NCI-H69 (cell line): ENCODE measurements around the gene DKK2.
"Not testable (repeated sequence)": the region's sequence is repeated elsewhere in the genome, so short reads cannot be mapped to it uniquely, and the experiment has no call there.

Experiments
- DNase-seq: peaks from one replicate; lab custom pipeline; 2025; lab: John Stamatoyannopoulos, UW

Gene DKK2

DNA sequence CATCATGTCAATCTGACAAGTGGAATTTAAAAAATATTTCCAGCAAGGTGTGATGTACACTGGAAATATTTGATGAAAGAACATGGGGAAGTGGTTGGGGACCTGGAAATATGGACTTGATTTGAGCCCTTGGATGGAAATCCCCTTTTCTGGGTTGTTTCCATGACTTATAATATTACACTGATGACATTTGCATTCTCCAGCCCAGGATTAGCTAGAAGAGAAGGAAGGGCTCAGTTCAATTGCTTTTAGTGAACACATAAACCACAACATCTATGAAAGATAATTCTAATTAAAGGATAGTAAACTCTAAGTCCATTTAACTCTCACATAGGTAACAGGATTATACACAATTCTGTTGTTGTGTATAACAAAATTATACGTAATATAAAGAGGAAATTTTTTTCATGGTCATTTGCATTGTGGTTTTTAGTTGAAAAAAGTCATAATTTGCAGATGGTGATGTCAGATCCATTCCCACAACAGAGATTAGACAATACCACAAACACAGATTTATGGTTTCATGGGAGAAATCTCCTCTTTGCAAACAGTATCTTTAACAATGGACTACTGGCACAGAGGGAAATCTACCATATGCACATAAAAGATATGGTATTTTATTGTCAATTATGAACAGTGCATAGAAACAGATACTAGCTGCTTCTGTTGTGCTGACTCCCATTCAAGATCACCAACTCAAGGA lies 126.5 kb downstream of the DKK2 start:
- no peak for DNase-seq

DNA sequence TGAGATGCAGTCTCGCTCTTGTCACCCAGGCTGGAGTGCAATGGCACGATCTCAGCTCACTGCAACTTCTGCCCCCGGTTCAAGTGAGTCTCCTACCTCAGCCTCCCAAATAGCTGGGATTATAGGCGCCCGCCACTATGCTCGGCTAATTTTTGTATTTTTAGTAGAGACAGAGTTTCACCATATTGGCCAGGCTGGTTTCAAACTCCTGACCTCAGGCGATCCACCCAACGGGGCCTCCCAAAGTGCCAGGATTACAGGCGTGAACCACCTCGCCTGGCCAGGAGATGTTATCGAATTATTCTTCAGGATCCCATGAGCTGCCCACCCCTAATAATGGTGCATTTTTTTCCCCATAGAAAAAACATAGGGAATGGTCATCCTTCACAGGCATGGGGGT lies 128.1 kb downstream of the DKK2 start:
- not testable (repeated sequence) for DNase-seq

DNA sequence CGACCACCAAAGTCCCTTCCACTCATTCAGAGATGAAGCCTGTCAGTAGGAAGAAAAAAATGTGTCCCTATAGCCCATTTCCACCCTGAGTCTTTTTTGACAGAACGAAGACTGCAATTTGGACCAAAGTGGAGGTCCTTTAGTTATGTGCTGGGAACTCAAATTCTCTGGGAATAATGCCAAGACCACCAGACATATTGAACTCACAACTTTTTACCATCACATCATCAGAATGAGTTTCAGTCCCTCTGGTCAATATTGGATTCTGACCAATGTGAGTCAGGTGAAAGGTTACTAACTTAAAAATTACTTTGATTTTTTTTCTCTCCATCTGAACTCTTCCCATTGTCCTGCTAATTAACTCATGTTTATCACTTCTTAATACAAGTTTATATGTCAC lies 128.9 kb downstream of the DKK2 start:
- no peak for DNase-seq

DNA sequence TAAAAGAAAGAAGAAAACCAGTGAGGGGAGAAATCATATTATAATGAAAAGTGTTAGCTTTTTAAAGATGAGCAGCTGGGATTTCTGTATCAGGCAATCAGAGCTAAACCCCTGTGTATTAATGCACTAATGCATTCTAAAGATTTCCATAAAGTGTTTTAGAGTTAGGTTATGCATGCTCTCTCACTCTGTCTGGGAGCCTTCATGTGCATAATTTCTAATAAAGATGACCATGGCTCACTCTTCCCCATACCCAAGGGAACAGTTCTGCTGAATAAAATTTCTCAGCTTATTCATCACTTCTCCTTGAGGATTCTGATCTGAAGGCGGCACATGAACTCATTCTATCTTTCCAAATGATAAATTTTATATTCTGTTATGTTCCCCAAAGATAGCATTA lies 129.4 kb downstream of the DKK2 start:
- DNase-seq, result no peak

DNA sequence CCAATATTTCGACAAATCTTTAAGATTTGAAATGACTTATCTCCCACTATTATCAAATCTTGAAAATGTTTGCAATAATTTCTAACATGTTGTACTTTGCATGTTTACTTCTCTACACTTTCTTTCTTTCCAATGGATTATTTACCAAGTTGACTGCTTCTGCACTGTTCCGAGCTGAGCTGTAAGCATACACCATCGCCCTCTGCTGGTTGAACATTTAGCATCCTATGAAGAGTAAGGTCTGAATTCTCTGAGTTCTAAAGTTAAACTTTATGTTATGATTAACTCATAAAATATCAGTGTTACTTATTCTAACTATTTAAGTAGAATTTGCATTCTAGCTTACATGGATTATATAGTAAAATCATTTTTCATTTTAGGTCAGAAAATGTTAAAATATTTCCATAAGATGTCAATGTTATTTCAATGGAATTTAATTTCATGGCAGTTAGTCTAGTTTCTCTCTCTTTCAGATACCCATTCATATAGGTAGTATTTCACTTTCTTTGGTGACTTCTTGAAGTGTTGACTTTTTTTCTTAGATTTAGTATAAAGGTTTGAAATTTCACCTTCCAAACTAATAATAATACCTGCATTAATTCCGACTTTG lies 137.4 kb downstream of the DKK2 start:
- peak; percentile 48 for DNase-seq

DNA sequence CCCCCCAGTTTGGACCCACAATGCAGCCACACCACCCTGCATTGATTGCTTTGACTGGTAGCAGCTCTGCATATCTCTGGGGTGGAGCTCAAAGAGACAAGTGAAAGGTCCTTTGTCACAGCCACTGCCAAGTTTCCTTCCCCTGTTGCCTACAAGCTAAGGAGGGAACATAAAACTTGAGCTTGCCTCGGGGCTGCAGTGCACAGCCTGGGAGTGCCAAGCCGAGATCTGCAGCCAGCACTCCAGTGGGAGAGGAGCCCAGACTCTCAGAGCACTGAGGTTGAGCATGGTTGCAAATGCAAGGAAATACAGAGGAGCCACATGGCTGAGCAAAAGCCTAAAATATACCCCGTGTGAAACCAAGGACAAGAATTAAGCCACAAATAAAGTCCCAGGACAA lies 142.2 kb downstream of the DKK2 start:
- DNase-seq, result no peak

DNA sequence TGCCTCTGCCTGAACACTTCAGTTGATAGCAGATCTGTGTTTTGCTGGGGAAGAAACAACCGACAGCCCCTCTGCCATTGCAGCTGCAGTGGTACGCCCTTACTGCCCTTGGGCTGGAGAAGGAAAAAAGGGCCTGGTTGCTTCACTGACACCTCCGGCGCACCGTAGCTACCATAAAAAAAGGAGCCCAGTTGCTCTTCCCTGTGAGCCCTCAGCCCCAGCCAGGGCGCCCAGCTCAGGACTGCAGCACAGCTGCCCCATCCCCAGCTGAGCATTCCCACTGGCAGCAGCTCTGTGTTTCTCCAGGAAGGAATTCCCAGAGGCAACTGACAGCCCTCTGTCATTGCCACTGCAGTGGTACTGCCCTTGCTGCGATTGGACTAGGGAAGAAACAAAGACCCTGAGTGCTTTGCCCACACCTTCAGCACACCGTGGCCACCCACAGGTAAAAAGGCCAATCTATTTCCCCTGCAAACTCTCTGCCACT lies 142.7 kb downstream of the DKK2 start:
- DNase-seq, result no peak

DNA sequence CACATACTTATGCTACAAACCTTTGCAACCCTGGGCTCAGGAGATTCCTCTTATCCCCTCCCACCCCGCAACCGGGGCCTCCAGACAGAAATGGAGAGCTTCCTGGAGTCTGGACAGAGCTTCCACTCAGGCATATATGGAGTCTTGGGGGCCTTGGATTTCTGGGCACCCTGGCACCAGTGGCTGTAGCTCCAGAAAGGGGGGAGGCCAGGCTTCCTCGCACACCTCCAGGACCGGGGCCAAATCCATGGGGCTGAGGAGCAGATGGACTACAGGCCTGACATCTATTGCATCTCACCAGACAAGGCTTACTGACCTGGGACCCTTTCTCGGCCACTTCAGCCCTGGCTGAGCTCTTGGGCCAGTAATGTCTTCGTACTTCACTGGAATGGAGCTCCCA lies 143.3 kb downstream of the DKK2 start:
- no peak for DNase-seq

DNA sequence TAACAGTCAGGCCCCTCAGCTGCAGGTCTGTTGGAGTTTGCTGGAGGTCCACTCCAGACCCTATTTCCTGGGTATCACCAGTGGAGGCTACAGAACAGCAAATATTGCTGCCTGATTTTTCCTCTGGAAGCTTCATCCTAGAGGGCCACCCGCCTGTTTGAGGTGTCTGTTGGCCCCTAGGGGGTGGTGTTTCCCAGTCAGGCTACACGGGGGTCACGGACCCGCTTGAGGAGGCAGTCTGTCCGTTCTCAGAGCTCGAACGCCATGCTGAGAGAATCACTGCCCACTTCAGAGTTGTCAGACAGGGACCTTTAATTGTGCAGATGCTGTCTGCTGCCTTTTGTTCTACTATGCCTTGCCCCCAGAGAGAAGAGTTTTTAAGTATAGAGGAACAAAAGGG lies 160.8 kb downstream of the DKK2 start:
- no peak for DNase-seq
